Neuronal stem cell (in vitro differentiated cells): ENCODE data around the gene XRCC5.

ENCODE experiments used
- DNase-seq: peaks from one replicate; pipeline ENCODE4 v3.0.0-alpha.2; 2013; ENCODE audit warnings: low spot score
- H2AFZ ChIP-seq: one replicate; pipeline ENCODE4 v1.6.1; 2013; ENCODE audit warnings: mild to moderate bottlenecking, low read length, inconsistent platforms
- H2AK5ac ChIP-seq: 2 replicates; pipeline ENCODE4 v1.6.1; 2013; ENCODE audit warnings: low read depth, mild to moderate bottlenecking, inconsistent platforms, low read length, moderate library complexity, mixed read lengths
- H2BK120ac ChIP-seq: 2 replicates; pipeline ENCODE4 v1.6.1; 2013; ENCODE audit warnings: low read depth, mild to moderate bottlenecking, inconsistent platforms, low read length, moderate library complexity, mixed read lengths
- H2BK12ac ChIP-seq: one replicate; pipeline ENCODE4 v1.6.1; 2013; ENCODE audit warnings: low read length, inconsistent platforms
- H2BK15ac ChIP-seq: 2 replicates; pipeline ENCODE4 v1.6.1; 2013; ENCODE audit warnings: mild to moderate bottlenecking, low read length, inconsistent platforms, mixed read lengths
- H2BK5ac ChIP-seq: one replicate; pipeline ENCODE4 v1.6.1; 2013; ENCODE audit warnings: inconsistent platforms, mild to moderate bottlenecking, low read length, moderate library complexity
- H3K14ac ChIP-seq: one replicate; pipeline ENCODE4 v1.6.1; 2013; ENCODE audit warnings: low read length, inconsistent platforms
- H3K18ac ChIP-seq: 2 replicates; pipeline ENCODE4 v1.6.1; 2013; ENCODE audit warnings: low read length, inconsistent platforms
- H3K23ac ChIP-seq: 2 replicates; pipeline ENCODE4 v1.6.1; 2013; ENCODE audit warnings: low read depth, mild to moderate bottlenecking, mixed read lengths, low read length, inconsistent platforms; ENCODE audit not compliant: poor library complexity
- H3K27ac ChIP-seq: replicated peaks from 3 replicates; pipeline ENCODE4 v1.5.1; 2013; ENCODE audit warnings: low read length, inconsistent platforms
- H3K27me3 ChIP-seq, 3 experiments: 2 replicates each; pipeline ENCODE4 v1.6.1; 2013; ENCODE audit warnings: low read length in 3 of 3, mild to moderate bottlenecking in 2 of 3, inconsistent platforms in 1 of 3, low read depth in 1 of 3, mixed read lengths in 1 of 3, moderate library complexity in 1 of 3; ENCODE audit not compliant: control insufficient read depth in 3 of 3, insufficient read depth in 3 of 3
- H3K36me3 ChIP-seq, 2 donors: replicated peaks in 1 of 2; 2 replicates each; pipeline ENCODE4 v1.6.1; 2013; ENCODE audit warnings: low read length in 2 of 2; ENCODE audit not compliant: control insufficient read depth in 2 of 2, insufficient read depth in 2 of 2
- H3K4ac ChIP-seq: 2 replicates; pipeline ENCODE4 v1.6.1; 2013; ENCODE audit warnings: inconsistent platforms, mild to moderate bottlenecking, low read length, moderate library complexity
- H3K4me1 ChIP-seq, 2 donors: 1 replicate in 1 of 2; 2 replicates in 1 of 2; pipeline ENCODE4 v1.6.1; 2013; ENCODE audit warnings: low read length in 2 of 2, low read depth in 1 of 2; ENCODE audit not compliant: control insufficient read depth in 2 of 2, insufficient read depth in 1 of 2
- H3K4me2 ChIP-seq: one replicate; pipeline ENCODE4 v1.6.1; 2013; ENCODE audit warnings: mild to moderate bottlenecking, low read length, inconsistent platforms; ENCODE audit not compliant: insufficient read depth, poor library complexity, severe bottlenecking
- H3K4me3 ChIP-seq, 2 donors: 2 replicates each; pipeline ENCODE4 v1.5.1; 2013; ENCODE audit warnings: low read length in 2 of 2, mild to moderate bottlenecking in 2 of 2, inconsistent platforms in 1 of 2, moderate library complexity in 1 of 2
- H3K79me1 ChIP-seq: one replicate; pipeline ENCODE4 v1.6.1; 2013; ENCODE audit warnings: low read depth, mild to moderate bottlenecking, inconsistent platforms, low read length, moderate library complexity
- H3K9ac ChIP-seq: one replicate; pipeline ENCODE4 v1.6.1; 2013; ENCODE audit warnings: mild to moderate bottlenecking, low read depth, low read length, inconsistent platforms; ENCODE audit not compliant: poor library complexity
- H3K9me3 ChIP-seq, 2 donors: replicated peaks in 1 of 2; 2 replicates each; pipeline versions ENCODE3 to v1.6.1; 2013; ENCODE audit warnings: low read length in 2 of 2, mild to moderate bottlenecking in 2 of 2, inconsistent platforms in 1 of 2, low read depth in 1 of 2, mixed read lengths in 1 of 2, moderate library complexity in 1 of 2; ENCODE audit not compliant: control insufficient read depth in 2 of 2, insufficient read depth in 1 of 2
- H4K8ac ChIP-seq: one replicate; pipeline ENCODE4 v1.6.1; 2013; ENCODE audit warnings: low read depth, mild to moderate bottlenecking, inconsistent platforms, low read length, moderate library complexity
- H4K91ac ChIP-seq: one replicate; pipeline ENCODE4 v1.6.1; 2013; ENCODE audit warnings: low read length, low read depth, mild to moderate bottlenecking, inconsistent platforms; ENCODE audit not compliant: poor library complexity
- WGBS, 2 donors: extraction: QIAGEN DNeasy Blood & Tissue Kit; methylation state at CpG; one replicate each; pipeline ENCODE4 v1.1.7; 2013; ENCODE audit warnings: missing lambda C conversion rate in 2 of 2, mixed read lengths in 1 of 2; ENCODE audit not compliant: insufficient read length in 2 of 2, insufficient replicate concordance in 1 of 2; ENCODE audit errors: extremely low coverage in 2 of 2; 5-methylcytosine and 5-hydroxymethylcytosine counted together

The XRCC5 gene

GRCh38 chr2:216243026-216243425, 133.9 kb downstream of the XRCC5 start:
- no peak overlapping the region for H3K4me3 ChIP-seq
- H3K36me3 ChIP-seq, result no peaks in the 10 kb centered on the region
- no peak overlapping the region for H3K4ac ChIP-seq
- peak overlapping the region; percentile 13 for H2BK15ac ChIP-seq
- no peak for DNase-seq
- H3K27ac ChIP-seq, result no peak overlapping the region
- no peak overlapping the region for H3K23ac ChIP-seq
- no peak overlapping the region for H4K91ac ChIP-seq
- no peak overlapping the region for H2BK12ac ChIP-seq
- peaks cover 0 to 4% (median 0%) of the 10 kb centered on the region in 3 experiments for H3K27me3 ChIP-seq
- no peak overlapping the region for H3K14ac ChIP-seq
- WGBS, 2 donors, result no CpG with 5 or more reads among the region's 3 CpGs
- H2AK5ac ChIP-seq, result no peak overlapping the region
- no peak overlapping the region for H4K8ac ChIP-seq
- H3K4me2 ChIP-seq, result no peak overlapping the region
- H2BK120ac ChIP-seq, result no peak overlapping the region
- H2AFZ ChIP-seq, result no peak overlapping the region
- H2BK5ac ChIP-seq, result peak overlapping the region; percentile 33
- H3K18ac ChIP-seq, result peak overlapping the region; percentile 49
- no peak overlapping the region for H3K9ac ChIP-seq
- H3K79me1 ChIP-seq, result no peaks in the 10 kb centered on the region
- H3K9me3 ChIP-seq, result no peaks in the 10 kb centered on the region
- peaks cover 2 to 10% of the 10 kb centered on the region in 2 donors for H3K4me1 ChIP-seq

GRCh38 chr2:216245391-216245975, 136.3 kb downstream of the XRCC5 start:
- H2BK15ac ChIP-seq, result no peak overlapping the region
- H3K14ac ChIP-seq, result no peak overlapping the region
- no peak overlapping the region for H3K4me2 ChIP-seq
- no peak overlapping the region for H3K23ac ChIP-seq
- H3K18ac ChIP-seq, result peak overlapping the region; percentile 29
- H3K27me3 ChIP-seq, result peaks cover 0 to 4% (median 0%) of the 10 kb centered on the region in 3 experiments
- H3K9ac ChIP-seq, result no peak overlapping the region
- H4K8ac ChIP-seq, result no peak overlapping the region
- WGBS, 2 donors, result no CpG with 5 or more reads among the region's 6 CpGs
- H2AFZ ChIP-seq, result no peak overlapping the region
- no peak overlapping the region for H2BK120ac ChIP-seq
- H3K9me3 ChIP-seq, result peaks cover 0 to 3% of the 10 kb centered on the region in 2 donors
- H3K4me3 ChIP-seq, result no peak overlapping the region
- H3K27ac ChIP-seq, result no peak overlapping the region
- no peak overlapping the region for H3K4ac ChIP-seq
- H2BK12ac ChIP-seq, result no peak overlapping the region
- no peak for DNase-seq
- H2AK5ac ChIP-seq, result no peak overlapping the region
- no peaks in the 10 kb centered on the region for H3K79me1 ChIP-seq
- H2BK5ac ChIP-seq, result no peak overlapping the region
- H4K91ac ChIP-seq, result no peak overlapping the region
- H3K36me3 ChIP-seq, result no peaks in the 10 kb centered on the region
- peaks cover 2 to 10% of the 10 kb centered on the region in 2 donors for H3K4me1 ChIP-seq

DNA sequence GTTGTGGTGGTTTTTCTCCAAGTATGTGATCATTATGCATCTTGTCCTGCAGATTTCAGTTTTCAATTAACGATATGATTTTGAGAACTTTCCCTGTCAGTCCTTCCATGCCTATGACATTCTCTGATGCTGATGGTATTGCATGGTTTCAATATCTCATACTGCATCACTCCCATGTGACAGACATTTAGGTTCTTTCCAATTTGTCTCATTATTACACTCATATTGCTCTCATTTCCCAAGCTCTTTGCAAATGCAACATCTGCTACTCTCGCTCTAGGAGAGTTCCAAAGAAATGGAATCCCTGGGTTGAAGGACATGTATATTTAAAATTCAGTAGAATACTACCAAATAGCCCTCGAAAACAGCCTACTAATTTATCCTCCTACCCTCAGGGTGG, 137.6 kb downstream of the XRCC5 start:
- Histone ChIP-seq H3K4me3 (no peak overlapping the region), H3K9me3 (peaks cover 0 to 3% of the 10 kb centered on the region in 2 donors), H3K27me3 (peaks cover 0 to 9% (median 0%) of the 10 kb centered on the region in 3 experiments), H2AFZ (no peak overlapping the region), H3K4me1 (peaks cover 2 to 10% of the 10 kb centered on the region in 2 donors), H3K27ac (no peak overlapping the region), H3K9ac (no peak overlapping the region), H3K36me3 (no peaks in the 10 kb centered on the region), H3K23ac (no peak overlapping the region), H4K8ac (no peak overlapping the region), H2AK5ac (no peak overlapping the region), H2BK120ac (no peak overlapping the region), H2BK15ac (no peak overlapping the region), H3K18ac (no peak overlapping the region), H3K4me2 (no peak overlapping the region), H4K91ac (no peak overlapping the region), H3K14ac (no peak overlapping the region), H2BK12ac (no peak overlapping the region), H3K4ac (no peak overlapping the region), H2BK5ac (no peak overlapping the region), H3K79me1 (no peaks in the 10 kb centered on the region)
- DNase-seq, result no peak
- no CpG with 5 or more reads among the region's 3 CpGs for WGBS, 2 donors
